Measurements from ENCODE around the gene ZCCHC7. TPM values are rescaled to one million over a fixed set of nuclear protein-coding genes. Genes with fewer than 3 reads are reported as not detected.

ZCCHC7 gene
- total RNA-seq, 4 donors from 2014 or later, result 13.8 to 24.6 (median 18.5) TPM

GRCh38 chr9:37141015-37141414, 20.6 kb downstream of the ZCCHC7 start:
- TF ChIP-seq CTCF (IDR thresholded peaks at IDR 0.05; ENCODE audit: low read depth), result no peak

DNA sequence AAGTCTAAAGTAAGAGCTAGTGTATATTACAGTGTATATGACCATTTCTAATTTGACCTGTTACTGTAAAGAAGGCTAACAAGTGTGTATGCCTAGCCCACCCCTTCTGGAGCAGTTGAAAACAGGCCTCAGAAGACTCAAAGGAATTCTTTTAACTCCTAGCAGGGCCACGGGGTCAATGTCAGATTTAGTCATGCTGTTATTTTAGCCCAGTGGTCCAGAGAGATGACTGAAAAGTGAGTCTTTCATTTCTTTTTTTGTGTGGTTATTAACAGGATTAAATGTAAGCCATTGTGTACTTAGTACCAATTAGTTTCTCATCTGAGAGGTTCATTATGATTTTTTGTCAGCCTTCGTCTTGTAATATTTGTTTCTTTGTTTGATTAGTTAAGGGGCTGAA, 24.4 kb downstream of the ZCCHC7 start:
- TF ChIP-seq CTCF (IDR thresholded peaks at IDR 0.05; ENCODE audit: low read depth), result no peak

DNA sequence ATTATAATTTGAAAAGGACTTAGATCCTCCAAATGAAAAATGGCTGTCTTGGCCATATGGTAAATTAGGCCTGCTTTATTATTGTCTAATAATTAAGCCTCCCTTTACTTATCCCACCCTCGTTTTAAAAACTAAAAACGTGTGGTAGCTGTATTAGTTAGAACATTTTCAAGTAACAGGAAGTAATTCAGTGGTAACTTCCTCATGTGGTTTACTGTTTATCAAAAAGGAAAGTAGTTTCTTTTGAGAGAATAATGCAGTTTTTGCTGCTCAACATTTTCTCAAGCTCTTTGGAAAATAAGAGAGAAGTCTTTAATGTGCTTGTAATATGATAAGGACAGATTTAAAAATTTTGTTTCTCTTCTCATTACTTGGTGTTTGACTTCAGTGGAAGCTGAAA, 26.0 kb downstream of the ZCCHC7 start:
- TF ChIP-seq CTCF (IDR thresholded peaks at IDR 0.05; ENCODE audit: low read depth), result no peak

DNA sequence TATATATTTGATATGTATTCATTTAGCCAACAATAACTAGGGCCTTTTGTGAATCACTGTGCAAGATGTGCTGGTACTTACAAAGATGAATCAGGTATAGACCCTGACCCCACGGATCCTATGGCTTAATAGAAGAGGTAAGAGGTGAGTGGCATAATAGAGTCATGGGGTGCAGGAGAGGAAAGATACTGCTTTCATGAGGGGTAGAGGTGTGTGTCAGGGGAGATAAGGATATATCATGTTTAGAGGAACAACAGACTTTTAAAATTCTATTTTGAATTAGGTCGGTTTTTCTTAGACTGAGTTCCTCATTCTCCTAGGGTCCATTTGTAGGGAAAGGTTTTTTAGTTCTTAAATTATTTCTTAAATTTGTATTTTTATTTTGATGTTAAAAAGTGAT, 27.8 kb downstream of the ZCCHC7 start:
- no peak for TF ChIP-seq CTCF (IDR thresholded peaks at IDR 0.05; ENCODE audit: low read depth)

DNA sequence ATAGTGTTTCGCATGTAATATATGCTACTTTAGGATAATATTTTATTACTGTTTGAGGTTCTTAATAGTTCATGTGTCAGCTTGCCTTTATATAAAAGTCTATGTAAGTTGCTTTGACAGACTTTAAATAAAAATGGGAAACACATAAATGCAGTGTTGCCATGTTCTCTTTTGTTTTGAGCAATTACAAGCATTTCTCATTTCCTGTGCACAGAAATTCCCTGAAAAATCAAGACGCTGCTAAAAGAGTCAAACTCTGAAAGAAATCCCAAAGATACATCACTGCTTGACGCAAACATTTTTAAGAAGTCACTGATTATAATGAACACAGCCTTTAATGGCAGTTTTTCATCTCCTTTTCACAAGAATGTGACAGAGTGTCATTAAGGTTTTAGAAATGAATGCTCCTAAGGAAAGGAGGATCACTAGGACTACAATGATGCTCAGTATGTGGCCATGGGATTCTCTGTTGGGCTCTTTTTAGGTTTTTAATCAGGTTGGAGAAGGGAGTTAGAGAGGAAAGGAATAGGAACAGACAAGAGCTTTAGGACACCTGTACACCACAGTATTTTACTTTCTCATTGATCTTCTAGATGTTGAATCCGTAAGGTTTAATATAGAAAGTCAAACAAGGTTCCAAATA, 29.4 kb downstream of the ZCCHC7 start:
- TF ChIP-seq CTCF (IDR thresholded peaks at IDR 0.05; ENCODE audit: low read depth), result no peak

- no peak for TF ChIP-seq CTCF (IDR thresholded peaks at IDR 0.05; ENCODE audit: low read depth)
Observed at GRCh38 chr9:37150415-37150814, 30.0 kb downstream of the ZCCHC7 start.

GRCh38 chr9:37151812-37152211, 31.4 kb downstream of the ZCCHC7 start:
- no peak for TF ChIP-seq CTCF (IDR thresholded peaks at IDR 0.05; ENCODE audit: low read depth)

Measured in subcutaneous adipose tissue (tissue), 4 donors.